Measurements from ENCODE around the gene PAQR4. TPM values are rescaled to one million over a fixed set of nuclear protein-coding genes. Genes with fewer than 3 reads are reported as not detected.

PAQR4 gene
- total RNA-seq, result 10 to 100 TPM; 30.5 to 32.0 TPM
- 26.0 TPM for polyA plus RNA-seq (2013, experiment 1 of 2)
- 23.2 TPM for polyA plus RNA-seq (2013, experiment 2 of 2)
- long read RNA-seq, experiment 1, transcript PAQR4-202 (3 exons, 2,793 nt), result major isoform, 11 of 21 reads
- long read RNA-seq, experiment 1, partial matches to known transcripts, result 0 of 21 reads
- long read RNA-seq, experiment 1, other reads (novel, unspliced or antisense), result 10 of 21 reads
- long read RNA-seq, experiment 2, transcript PAQR4-202 (3 exons, 2,793 nt), result major isoform, 54 of 75 reads
- long read RNA-seq, experiment 2, transcript PAQR4-204 (2 exons, 869 nt), result minor isoform, 5 of 75 reads
- long read RNA-seq, experiment 2, partial matches to known transcripts, result 0 of 75 reads
- long read RNA-seq, experiment 2, other reads (novel, unspliced or antisense), result 14 of 75 reads
- long read RNA-seq, experiment 3, transcript PAQR4-202 (3 exons, 2,793 nt), result major isoform, 31 of 57 reads
- long read RNA-seq, experiment 3, transcript PAQR4-204 (2 exons, 869 nt), result minor isoform, 16 of 57 reads
- long read RNA-seq, experiment 3, partial matches to known transcripts, result 0 of 57 reads
- long read RNA-seq, experiment 3, other reads (novel, unspliced or antisense), result 9 of 57 reads
- long read RNA-seq, experiment 4, partial matches to known transcripts, result 0 of 3 reads
- long read RNA-seq, experiment 4, other reads (novel, unspliced or antisense), result 3 of 3 reads

DNA sequence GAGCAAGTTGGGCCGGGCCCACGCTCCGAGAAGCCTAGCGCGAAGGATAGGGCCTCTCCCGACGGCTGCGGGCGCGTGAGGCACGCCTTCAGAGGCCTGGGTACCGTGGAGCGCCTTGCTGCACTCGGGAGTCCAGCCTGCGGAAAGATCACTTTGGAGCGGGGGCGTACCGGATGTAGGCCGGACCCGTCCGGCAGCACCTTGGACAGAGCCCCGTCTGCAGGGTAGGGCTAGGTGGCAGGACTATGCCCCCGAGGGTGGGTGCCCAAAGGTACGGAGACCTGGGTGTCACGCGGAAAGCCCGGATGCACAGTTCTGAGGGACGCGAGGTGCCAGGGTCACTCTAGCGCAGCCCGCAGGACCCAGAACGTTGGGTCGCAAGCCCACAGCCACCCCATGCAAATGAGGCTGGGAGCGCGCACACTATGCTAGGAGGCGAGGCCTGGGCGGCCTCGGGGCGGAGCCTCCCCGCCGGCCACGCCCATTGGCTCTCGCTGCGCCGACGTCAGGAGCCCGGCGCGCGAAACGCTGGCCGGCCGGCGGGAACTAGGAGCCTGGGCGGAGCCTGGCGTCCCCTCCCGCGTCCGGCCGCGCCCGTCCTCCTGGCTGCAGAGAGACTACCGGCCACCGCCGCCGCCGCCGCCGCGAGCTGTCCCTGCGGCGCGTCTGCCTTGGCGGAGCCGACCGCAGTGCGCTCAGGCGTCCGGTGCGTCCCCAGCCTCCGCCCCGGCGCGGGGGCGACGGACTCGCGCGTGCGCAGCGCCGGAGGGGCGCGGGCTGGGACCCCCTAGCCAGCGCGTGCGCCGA lies at the start of gene PAQR4:
Gene PAQR4, plus strand, starts transcription at position 611 of the 807 bp plus-strand sequence. CDS start 327 bp downstream, outside the sequence.
- H3K27me3 Mint-ChIP-seq (ENCODE audit: insufficient read depth), result peaks cover 37% of the 10 kb centered on the region
- H3K36me3 ChIP-seq (ENCODE audit: control insufficient read depth, insufficient read depth, low read length), result no peaks in the 10 kb centered on the region
- peak within 1 kb of the TSS; percentile 49 for H3K27ac ChIP-seq (ENCODE audit: low read depth, low read length)
- H3K27me3 ChIP-seq (ENCODE audit: control insufficient read depth, insufficient read depth, low read length, poor library complexity, severe bottlenecking), result no peaks in the 10 kb centered on the region
- DNase-seq, result peak; percentile 95
- no peaks in the 10 kb centered on the region for H3K9me3 Mint-ChIP-seq
- peaks cover 14% of the 10 kb centered on the region for H3K4me1 ChIP-seq (ENCODE audit: control insufficient read depth, insufficient read depth, low read length)
- H3K4me3 ChIP-seq (ENCODE audit: low read length), result peak within 1 kb of the TSS; percentile 80
- H3K36me3 Mint-ChIP-seq (ENCODE audit: low read depth), result peaks cover 14% of the 10 kb centered on the region
- no peaks in the 10 kb centered on the region for H3K9me3 ChIP-seq (ENCODE audit: control insufficient read depth, low read length)
- H3K4me3 Mint-ChIP-seq, result peak within 1 kb of the TSS; percentile 64
- no peak within 1 kb of the TSS for H3K27ac Mint-ChIP-seq
- H3K4me1 Mint-ChIP-seq, result peaks cover 6% of the 10 kb centered on the region
- 3 to 7% methylated on average over 34 to 98 of the region's 98 CpGs for WGBS, 2 experiments (ENCODE audit: insufficient coverage in 1 of 2, insufficient read length in 1 of 2)
- peak within 1 kb of the TSS; percentile 38 for H3K9ac ChIP-seq (ENCODE audit: extremely low read depth, low read length, poor library complexity, severe bottlenecking)
- no peak for TF ChIP-seq CTCF (conservative IDR thresholded peaks at IDR 0.05)

DNA sequence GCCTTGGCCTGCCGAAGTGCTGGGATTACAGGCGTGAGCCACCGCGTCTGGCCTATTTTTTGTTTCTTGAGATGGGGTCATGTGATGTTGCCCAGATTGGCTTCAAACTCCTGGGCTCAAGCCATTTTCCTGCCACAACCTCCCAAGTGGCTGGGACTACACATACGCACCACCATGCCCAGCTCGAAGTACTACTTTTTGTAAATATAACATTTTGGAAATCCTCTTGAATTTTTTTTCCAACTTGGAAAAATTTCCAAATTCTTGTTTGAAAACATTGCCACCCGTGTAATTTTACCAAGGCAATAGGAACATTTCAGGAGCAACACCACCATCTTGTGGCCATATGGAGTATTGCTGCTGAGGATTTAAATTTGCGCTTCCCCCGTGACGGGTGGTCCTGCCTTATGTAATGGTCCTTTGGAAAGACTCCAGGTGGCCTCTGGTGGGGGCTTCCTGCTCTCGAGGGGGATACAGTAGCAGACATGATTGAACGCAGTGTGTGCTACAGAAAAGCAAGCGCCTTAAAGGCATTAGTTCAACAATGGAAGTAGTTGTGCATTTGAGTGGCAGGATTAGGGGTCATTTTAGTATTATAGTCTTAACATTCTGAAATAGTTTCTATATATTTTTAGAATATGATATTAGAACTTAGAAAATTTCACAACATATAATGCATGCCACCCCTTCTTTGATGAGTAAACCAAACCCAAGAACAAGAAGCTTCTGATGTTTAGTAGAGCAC lies 49.5 kb upstream of the PAQR4 start:
- peak; percentile 85 for DNase-seq
- no peaks in the 10 kb centered on the region for H3K27me3 Mint-ChIP-seq (ENCODE audit: insufficient read depth)

More for the DNA sequence above, 49.5 kb upstream of the PAQR4 start:
- Histone ChIP-seq H3K9me3 (ENCODE audit: control insufficient read depth, low read length) (no peaks in the 10 kb centered on the region), H3K27me3 (ENCODE audit: control insufficient read depth, insufficient read depth, low read length, poor library complexity, severe bottlenecking) (no peaks in the 10 kb centered on the region), H3K9ac (ENCODE audit: extremely low read depth, low read length, poor library complexity, severe bottlenecking) (no peak overlapping the region), H3K4me3 (ENCODE audit: low read length) (no peak overlapping the region), H3K27ac (ENCODE audit: low read depth, low read length) (no peak overlapping the region), H3K4me1 (ENCODE audit: control insufficient read depth, insufficient read depth, low read length) (no peaks in the 10 kb centered on the region), H3K36me3 (ENCODE audit: control insufficient read depth, insufficient read depth, low read length) (peaks cover 32% of the 10 kb centered on the region)
- Mint-ChIP-seq H3K9me3 (no peaks in the 10 kb centered on the region), H3K27ac (no peak overlapping the region), H3K4me1 (peaks cover 2% of the 10 kb centered on the region), H3K36me3 (ENCODE audit: low read depth) (peaks cover 36% of the 10 kb centered on the region), H3K4me3 (no peak overlapping the region)
- TF ChIP-seq CTCF (conservative IDR thresholded peaks at IDR 0.05), result peak; percentile 94
- 63 to 65% methylated on average over 8 to 13 of the region's 13 CpGs for WGBS, 2 experiments (ENCODE audit: insufficient coverage in 1 of 2, insufficient read length in 1 of 2)

Measured in endodermal cell (in vitro differentiated cells).